Stimulated activated CD8-positive, alpha-beta memory T cell treated with anti-CD3 and anti-CD28 coated beads, Interleukin-7, amount 100 ng/mL, for 24 hours (primary cell): ENCODE data around the gene C11orf52.

Source experiments
- DNase-seq: peaks from one replicate; pipeline ENCODE4 v3.0.0-alpha.2; 2020; ENCODE audit warnings: low read depth

C11orf52 gene

DNA sequence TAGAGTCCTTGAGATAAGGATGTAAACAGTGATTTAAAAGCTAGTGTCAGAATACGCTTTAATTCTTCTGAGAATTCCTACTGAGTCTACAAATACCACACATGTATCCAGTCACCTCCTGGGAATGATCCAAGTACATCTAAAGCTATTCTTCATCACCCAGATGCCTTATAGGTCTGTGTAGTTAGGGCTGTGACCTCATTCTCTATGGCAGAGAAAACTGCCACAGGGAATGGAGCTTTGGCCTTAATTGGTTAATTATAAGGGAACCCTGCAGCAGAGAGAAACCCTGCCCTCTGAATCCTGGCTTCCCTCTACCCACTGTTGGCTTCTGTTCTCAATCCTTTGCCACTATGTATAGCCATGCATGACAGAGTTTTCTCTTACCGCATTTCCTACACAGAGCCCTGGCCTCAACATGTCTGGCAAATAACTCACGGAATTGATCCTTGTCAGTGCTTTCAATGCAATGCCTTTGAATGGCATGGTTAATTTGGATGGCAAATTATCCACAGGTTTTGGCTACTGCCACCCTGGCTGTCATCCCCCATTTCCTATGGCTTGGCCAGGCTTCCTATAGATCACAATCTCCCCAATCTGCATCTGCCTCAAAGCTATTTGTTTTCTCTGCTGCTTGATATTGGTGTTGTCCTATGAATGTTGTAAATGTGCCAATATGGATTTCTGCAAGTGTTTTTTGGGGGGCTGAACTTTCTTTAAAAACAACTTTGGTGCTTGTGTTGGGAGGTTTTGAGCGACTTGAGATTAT is 21.3 kb downstream of the C11orf52 start:
- DNase-seq: no peak

GRCh38 chr11:111941963-111942362 is 23.2 kb downstream of the C11orf52 start:
- DNase-seq: no peak

DNA sequence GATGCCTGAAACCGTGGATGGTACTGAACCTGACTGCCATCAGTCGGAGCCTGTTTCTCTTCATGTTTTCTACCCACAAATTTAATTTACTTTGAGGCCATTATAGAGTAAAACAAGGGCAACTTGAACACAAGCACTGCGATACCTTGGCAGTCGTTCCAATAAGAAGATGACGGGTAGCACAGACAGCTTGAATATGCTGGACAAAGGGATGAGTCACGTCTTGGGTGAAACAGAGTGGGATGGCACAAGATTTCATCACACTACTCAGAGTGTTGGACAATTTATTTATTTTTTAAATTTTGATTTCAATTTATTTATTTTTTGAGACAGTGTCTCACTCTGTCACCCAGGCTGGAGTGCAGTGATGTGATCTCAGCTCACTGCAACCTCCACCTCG is 24.1 kb downstream of the C11orf52 start:
- DNase-seq: no peak

DNA sequence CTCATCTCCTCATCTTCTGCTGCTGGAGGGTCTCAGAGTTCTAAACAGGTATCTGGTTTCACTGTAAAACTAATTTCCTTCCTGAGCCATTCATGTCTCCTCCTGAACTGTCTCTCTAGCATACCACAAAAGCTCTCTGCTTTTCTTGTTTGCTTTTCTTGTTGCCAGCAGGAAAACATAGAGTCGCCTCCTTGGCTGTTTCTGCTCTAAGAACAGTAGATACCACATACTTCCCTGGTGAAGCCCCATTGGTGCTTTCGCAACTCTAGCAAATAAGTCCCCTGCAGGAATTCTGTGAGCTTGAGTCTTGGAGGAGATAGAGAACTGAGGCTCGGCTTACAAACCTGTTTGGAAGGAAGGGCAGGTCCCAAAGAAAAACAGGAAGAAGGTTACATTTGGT is 25.4 kb downstream of the C11orf52 start:
- DNase-seq: no peak

DNA sequence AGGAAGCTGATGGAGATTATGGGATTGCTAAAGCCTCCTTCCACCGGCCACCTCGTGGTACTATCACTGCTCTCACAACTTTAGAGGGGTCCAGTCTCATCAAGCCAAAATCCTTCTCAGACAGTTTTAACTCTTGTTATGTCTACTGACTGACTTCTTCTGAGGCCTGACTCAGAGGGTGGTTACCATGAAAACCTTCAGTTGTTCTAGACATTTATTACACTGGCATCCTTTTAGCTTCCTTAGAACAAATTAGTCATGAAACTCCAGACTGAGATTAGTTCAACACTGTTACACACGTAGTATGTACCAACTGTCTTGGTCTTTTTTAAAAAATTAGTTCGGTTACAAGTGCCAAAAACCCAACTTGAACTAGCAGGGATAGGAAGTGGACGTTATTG is 25.9 kb downstream of the C11orf52 start:
- DNase-seq: no peak

DNA sequence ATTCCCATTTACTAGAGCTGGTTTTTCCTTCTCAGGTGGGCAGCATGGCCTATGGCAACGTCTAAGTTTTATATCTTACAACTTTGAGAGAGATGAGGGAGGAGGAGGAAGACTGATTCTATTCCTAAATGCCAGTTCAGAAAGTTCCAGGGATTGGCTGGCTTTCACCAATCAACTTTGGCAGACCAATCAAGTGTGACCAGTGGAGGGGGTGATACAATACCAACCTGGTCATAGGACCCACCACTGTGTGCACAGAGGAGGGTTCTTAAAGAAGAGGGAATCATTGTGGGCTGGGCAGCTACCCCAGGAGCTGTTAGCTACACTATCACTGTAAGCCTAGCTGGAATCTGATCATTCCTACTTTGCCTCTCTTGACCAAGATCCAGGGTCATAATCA is 26.5 kb downstream of the C11orf52 start:
- no peak for DNase-seq

- DNase-seq: no peak
Measured at GRCh38 chr11:111946499-111946898, 27.8 kb downstream of the C11orf52 start.

DNA sequence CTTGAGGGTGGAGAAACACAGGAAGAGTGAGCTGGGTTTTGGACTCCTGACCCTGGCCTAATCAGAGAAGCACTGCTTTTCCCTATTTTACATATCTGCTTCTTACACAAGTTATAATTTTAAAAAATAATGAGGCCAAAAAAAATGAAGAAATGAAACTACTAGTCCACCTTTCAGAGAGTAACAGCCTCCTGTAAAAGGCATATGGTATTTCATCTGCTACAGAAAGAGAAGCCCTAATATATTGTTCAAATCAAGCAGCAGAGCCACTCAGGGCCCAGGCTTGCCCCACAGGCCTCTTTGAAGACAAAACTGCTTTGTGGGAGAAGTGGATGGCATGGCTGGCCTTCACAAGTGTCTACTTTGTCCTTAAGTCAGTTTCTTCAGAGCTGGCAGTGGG is 28.4 kb downstream of the C11orf52 start:
- no peak for DNase-seq

DNA sequence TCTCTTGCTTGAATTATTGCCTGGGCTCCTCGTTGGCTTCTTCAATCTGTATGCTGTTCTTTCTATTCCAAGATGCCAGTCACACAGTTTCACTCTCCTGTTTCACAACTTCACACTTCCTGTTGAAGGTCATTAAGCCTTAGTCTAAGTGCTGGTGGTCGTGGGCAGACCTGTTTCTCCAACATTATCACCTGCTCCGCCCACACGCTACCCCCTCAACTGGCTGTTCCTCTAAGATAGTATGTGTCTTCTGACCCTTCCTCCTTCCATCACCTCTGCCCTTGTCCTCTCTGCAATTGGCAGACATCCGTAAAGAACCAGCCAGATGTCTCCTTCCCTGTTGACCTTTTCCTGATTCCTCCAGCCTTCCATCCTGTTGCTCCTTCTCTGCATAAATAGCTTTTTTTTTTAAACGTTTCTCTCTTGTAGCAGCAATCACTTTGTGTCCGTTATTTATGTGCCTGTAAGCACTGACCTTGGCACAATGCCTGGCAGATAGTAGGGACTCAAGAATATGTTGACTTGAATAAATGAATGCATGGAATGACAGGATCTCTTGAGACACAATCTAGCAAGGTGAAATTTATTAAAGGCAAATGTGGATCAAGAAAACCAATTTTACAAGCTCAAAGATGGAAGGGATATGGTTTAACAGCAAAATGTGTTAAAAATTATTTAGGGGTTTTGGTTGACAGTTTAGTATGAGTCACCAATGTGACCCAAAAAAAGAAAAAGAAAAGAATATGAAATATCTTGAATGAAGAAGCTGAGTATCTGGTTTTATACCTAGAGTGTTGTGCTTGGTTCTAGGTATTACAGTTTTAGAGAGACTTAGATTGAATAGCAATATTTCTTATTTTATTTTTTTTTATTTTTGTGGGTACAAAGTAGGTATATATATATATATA is 31.1 kb downstream of the C11orf52 start:
- no peak for DNase-seq

DNA sequence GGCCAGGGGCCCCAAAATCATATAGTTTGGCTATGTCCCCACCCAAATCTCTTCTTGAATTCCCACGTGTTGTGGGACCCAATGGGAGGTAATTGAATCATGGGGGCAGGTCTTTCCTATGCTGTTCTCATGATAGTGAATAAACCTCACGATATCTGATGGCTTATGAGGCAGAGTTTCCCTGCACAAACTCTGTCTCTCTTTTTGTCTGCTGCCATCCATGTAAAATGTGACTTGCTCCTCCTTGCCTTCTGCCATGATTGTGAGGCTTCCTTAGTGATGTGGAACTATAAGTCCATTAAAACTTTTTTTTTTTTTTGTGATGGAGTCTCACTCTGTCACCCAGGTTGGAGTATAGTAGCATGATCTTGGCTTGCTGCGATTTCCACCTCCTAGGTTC is 32.9 kb downstream of the C11orf52 start:
- no peak for DNase-seq

GRCh38 chr11:111954154-111954553 is 35.4 kb downstream of the C11orf52 start:
- DNase-seq: no peak

DNA sequence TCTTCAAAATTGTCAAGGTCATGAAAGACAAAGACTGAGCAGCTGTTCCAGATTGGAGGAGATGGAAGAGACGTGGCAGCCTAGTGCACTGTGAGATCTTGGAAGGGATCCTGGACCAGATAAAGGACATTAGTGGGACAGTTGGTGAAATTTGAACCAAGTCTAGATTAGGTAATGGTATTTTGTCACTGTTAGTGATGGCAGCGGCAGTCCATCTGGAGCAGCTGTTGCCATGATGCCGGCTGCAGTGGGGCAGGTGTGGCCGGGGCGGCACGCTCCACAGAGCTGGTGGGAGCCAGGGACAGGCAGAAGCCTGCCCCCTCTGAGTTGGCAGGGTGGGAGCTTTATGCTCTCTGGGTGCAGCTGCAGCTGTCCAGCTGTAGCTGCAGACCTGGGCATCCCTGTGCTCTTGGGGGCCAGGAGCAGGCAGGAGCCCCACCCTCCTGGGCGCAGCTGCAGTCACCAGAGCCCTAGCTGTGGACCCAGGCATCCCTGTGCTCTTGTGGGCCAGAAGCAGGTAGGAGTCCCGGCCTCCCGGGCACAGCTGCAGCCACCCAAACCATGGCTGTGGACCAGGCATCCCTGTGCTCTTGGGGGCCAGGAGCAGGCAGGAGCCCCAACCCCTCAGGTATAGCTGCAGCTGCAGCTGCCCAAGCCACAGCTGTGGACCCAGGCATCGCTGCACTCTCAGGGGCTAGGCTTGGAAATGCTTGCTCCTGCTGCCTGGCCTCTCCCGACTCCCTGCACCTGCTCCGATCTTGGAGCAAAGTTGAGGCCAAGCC is 39.1 kb downstream of the C11orf52 start:
- DNase-seq: no peak

DNA sequence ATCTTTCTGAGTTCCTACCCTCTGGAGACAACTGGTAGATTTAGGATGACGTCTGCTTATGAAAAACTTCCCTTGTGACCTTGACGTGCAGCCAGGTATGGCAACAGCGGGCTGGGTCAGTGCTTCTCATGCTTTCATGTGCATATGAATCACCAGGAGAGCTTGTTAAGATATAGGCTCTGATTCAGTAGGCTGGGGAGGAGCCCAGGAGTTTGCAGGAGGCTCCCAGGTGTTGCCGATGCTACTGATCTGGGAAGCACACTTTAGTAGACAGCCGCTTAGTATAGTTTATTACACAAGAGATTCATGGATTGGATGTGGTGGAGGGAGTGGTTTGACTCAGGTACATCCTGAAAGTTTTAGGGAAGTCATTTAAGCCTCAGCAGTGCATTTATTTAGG is 42.2 kb downstream of the C11orf52 start:
- no peak for DNase-seq

GRCh38 chr11:111961389-111962300 is 42.9 kb downstream of the C11orf52 start:
- DNase-seq: no peak

- DNase-seq: no peak
Measured at GRCh38 chr11:111963931-111964340, 45.2 kb downstream of the C11orf52 start.

GRCh38 chr11:111966678-111967077 is 48.0 kb downstream of the C11orf52 start:
- no peak for DNase-seq

- DNase-seq: no peak
Measured at GRCh38 chr11:111967649-111968048, 48.9 kb downstream of the C11orf52 start.

- DNase-seq: no peak
Measured at GRCh38 chr11:111969344-111969743, 50.6 kb downstream of the C11orf52 start.

DNA sequence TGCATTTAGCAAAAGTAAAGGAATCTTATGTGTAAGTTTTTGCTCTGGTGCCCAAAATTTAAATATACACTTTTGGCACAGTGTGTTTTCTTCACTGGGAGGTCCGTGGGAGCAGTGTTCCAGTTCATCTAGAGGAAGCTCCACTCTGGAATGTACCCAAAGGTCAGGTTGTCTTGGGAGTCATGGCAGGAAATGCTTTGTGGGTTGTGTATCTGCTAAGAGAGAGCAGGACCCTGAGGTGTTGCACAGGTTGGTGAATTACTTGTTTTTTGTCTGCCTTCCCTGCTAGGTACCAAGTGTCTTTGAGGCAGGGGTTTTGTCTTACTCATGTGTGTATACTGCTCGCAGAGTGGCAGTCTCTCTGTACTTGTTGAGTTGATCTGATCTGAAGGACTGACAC is 55.7 kb downstream of the C11orf52 start:
- DNase-seq: no peak

DNA sequence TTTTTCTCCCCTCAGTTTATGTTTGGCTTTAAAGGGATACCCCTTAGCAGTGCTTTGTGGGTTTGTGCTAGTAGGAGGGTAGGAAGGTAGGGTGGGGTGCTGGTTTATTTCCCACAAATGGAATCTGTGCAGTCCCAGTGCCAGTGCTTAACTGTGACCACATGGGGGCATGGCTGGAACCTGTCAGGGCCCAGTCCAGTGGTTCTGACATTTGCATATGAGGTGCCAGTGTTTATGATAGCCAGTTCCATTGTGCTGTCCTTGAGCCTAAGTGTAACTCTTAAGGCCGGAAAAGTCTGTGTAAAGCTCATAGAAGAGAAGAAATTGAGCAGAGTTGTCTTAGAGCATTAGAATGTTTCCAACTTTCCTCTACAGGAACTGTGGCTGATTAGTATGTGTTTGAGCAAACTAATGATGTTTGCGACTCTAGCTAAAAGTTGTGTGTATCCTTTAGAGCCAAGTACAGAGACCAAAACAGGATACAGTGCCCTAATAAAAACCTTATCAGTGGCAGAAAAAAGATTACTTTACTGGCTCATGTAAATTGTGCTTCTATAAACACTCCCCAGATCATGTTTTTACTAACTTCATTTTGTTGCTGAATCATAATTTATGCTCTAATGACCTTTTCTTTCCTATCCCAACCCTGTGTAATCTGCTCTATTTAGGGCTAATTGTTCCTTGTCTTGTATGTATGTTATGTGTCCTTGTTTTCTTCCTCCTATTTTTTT is 56.5 kb downstream of the C11orf52 start:
- no peak for DNase-seq
